DMS 273 treated with DMSO at 0.1 percent for 48 hours (cell line): ENCODE data around the gene CSAG1.
"Not testable (repeated sequence)": the region's sequence is repeated elsewhere in the genome, so short reads cannot be mapped to it uniquely, and the experiment has no call there.

Experiments used
- DNase-seq: peaks from one replicate; lab custom pipeline; 2025; lab: John Stamatoyannopoulos, UW

The CSAG1 gene, protein sequence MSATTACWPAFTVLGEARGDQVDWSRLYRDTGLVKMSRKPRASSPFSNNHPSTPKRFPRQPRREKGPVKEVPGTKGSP

DNA sequence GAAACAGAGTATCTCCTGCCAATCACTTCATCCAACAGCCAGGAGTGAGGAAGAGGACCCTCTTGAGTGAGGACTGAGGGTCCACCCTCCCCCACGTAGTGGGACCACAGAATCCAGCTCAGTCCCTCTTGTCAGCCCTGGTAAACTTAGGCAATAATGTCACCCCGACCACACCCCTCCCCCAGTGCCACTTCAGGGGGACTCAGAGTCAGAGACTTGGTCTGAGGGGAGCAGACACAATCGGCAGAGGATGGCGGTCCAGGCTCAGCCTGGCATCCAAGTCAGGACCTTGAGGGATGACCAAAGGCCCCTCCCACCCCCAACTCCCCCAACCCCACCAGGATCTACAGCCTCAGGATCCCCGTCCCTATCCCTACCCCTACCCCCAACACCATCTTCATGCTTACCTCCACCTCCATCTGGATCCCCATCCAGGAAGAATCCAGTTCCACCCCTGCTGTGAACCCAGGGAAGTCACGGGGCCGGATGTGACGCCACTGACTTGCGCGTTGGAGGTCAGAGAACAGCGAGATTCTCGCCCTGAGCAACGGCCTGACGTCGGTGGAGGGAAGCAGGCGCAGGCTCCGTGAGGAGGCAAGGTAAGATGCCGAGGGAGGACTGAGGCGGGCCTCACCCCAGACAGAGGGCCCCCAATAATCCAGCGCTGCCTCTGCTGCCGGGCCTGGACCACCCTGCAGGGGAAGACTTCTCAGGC lies at the start of gene CSAG1, which contains the start of gene MAGEA12:
Gene CSAG1, minus strand, starts transcription at position 461 of the 715 bp plus-strand sequence. CDS start 1,261 bp downstream, outside the sequence.
Gene MAGEA12, plus strand, starts transcription at position 497 of the 715 bp plus-strand sequence. CDS start 2,405 bp downstream, outside the sequence.
- peak; percentile 29 for DNase-seq

DNA sequence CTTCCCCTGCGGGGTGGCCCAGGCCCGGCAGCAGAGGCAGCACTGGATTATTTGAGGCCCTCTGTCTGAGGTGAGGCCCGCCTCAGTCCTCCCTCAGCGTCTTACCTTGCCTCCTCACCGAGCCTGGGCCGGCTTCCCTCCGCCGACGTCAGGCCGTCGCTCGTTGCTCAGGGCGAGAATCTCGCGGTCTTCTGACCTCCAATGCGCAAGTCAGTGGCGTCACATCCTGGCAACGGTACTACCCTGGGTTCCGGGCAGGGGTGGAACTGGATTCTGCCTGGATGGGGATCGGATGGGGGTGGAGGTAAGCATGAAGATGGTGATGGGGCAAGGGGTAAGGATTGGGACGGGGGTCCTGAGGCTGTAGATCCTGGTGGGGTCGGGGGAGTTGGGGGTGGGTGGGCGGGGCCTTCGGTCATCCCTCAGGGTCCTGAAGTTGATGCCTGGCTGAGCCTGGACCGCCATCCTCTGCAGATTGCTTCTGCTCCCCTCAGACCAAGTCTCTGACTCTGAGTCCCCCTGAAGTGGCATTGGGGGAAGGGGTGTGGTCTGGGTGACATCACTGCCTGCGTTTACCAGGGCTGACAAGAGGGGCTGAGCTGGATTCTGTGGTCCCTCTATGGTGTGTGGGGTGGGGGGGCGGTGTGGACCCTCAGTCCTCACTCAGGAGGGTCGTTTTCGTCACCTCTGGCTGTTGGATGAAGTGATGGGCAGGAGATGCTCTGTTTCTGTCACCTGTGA lies 36.2 kb upstream of the CSAG1 start, which contains the start of gene MAGEA6:
Gene MAGEA6, minus strand, starts transcription at position 141 of the 741 bp plus-strand sequence. CDS start 2,039 bp downstream, outside the sequence.
- not testable (repeated sequence) for DNase-seq

DNA sequence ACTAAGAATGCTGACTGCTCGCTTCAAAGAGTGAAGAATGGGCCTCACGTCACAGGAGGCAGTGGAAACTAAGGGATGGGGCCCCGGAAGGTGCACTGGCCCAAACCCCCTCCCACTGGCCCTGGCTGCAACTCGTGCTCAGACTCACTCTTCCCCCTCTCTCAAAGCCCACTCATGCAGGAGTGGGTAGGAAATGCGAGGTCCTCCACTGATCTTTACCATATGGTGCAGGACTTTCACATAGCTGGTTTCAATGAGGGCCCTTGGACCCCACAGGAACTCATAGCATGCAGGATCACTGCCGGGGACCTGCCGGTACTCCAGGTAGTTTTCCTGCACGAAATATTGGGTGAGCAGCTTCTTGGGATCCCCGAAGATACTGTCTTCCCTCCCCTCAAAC lies 33.0 kb upstream of the CSAG1 start:
- not testable (repeated sequence) for DNase-seq

DNA sequence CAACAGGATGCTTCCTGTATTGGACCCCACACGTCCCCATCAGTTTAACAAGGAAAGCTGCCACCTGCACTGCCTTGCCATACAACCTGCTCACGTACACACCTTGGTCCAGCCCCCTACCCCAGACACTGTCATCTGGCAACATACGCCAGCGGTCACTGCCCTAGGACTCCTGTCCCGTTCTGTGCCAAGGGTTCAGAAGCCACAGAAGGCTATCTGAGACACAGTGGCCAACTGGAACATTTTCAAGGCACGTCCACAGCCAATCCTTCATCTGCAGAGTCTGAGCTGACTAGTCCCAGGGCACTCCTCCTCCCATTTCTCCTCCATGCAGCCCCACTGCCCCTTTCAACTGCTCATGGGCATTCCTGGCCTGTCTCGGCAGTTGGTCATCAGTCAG lies 28.1 kb upstream of the CSAG1 start:
- not testable (repeated sequence) for DNase-seq

DNA sequence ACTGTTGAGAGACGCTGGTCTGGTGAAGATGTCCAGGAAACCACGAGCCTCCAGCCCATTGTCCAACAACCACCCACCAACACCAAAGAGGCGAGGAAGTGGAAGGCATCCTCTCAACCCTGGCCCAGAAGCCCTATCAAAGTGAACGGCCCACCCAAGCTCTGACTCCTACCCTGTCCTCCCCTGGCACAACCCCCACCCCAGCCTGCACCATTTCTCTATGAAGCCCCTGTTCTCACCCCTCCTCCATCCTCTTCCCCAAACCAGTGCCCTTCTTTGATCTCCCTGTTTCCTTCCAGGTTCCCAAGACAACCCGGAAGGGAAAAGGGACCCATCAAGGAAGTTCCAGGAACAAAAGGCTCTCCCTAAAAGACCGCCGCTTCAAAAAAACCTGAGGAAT lies 26.0 kb upstream of the CSAG1 start:
- DNase-seq: not testable (repeated sequence)

DNA sequence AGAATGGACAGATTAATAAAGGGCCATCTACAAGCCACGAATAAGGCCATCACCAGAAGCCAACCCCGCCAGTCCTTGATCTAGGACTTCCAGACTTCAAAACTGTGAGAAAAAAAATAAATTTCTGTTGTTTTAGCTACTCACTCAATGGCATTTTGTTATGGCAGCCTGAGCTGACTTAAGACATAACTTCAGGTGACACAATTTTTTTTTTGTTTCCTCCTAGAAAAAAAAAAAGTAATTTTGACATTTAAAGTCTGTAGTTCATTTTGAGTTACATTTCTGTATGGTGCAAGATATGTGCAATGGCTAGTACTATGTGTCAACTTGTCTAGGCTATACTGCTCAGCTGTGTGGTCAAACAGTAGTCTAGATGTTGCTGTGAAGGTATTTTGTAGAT lies 25.4 kb upstream of the CSAG1 start, which contains the start of gene CSAG3:
Gene CSAG3, plus strand, starts transcription at position 301 of the 400 bp plus-strand sequence.
- DNase-seq: not testable (repeated sequence)

DNA sequence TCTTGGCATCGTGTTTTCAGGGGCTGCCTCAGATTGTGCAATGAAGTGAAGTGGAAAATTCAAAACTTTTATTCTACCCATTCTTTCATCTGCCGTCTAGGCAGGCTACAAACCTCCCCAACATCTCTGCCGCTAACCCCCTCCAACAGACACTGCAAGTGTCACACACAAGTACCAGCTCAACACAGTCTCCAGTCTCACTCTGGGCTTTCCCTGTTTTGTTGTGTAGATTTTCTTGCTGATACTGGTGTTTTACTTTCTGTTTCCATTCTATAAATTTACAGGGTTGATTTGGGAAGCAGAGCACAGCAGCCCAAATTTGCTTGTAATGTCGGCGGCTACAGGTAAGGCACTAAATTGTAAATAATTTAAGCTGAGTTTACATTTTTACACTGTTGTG lies 21.4 kb upstream of the CSAG1 start:
- not testable (repeated sequence) for DNase-seq

DNA sequence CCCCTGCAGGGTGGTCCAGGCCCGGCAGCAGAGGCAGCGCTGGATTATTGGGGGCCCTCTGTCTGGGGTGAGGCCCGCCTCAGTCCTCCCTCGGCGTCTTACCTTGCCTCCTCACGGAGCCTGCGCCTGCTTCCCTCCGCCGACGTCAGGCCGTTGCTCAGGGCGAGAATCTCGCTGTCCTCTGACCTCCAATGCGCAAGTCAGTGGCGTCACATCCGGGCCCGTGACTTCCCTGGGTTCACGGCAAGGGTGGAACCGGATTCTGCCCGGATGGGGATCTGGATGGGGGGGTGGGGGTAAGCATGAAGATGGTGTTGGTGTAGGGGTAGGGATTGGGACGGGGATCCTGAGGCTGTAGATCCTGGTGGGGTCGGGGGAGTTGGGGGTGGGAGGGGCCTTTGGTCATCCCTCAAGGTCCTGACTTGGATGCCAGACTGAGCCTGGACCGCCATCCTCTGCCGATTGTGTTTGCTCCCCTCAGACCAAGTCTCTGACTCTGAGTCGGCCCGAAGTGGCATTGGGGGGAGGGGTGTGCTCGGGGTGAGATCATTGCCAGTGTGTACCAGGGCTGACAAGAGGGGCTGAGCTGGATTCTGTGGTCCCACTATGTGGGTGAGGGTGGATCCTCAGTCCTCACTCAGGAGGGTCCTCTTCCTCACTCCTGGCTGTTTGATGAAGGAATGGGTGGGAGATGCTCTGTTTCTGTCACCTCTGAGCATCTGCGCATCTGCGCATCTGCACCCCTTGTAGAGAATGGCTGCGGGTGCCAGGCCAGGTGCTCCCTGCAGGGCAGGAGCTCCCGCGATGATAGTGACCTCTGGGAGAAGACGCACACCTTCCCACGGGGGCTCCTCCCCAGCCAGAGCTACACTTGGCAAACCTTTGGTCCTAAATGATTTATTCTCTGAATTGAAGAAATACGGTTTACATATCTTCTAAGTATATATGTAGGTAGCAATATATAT lies 20.4 kb upstream of the CSAG1 start, which contains the start of gene MAGEA2:
Gene MAGEA2, minus strand, starts transcription at position 157 of the 965 bp plus-strand sequence. CDS start 2,479 bp downstream, outside the sequence.
- not testable (repeated sequence) for DNase-seq

DNA sequence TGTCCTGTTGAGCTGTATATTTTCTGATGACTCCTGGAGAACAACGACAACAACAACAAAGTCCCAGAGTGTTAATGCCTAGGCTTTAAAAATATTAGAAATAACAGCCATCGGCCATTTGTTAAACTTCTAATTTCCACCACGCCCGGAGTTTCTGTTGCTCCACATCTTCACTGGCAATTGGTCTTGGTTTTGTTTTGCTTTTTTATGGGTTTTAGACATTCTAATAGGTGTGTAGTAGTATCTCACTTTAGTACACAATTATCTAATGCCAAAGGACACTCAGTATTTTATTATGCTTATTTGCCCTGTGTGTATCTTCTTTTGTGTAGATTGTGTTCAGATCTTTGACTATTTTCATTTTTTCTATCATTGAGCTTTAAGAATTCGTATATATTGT lies 5.0 kb upstream of the CSAG1 start:
- DNase-seq: no peak

DNA sequence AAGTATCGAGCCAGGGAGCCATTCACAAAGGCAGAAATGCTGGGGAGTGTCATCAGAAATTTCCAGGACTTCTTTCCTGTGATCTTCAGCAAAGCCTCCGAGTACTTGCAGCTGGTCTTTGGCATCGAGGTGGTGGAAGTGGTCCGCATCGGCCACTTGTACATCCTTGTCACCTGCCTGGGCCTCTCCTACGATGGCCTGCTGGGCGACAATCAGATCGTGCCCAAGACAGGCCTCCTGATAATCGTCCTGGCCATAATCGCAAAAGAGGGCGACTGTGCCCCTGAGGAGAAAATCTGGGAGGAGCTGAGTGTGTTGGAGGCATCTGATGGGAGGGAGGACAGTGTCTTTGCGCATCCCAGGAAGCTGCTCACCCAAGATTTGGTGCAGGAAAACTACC lies 3.0 kb upstream of the CSAG1 start:
- not testable (repeated sequence) for DNase-seq

DNA sequence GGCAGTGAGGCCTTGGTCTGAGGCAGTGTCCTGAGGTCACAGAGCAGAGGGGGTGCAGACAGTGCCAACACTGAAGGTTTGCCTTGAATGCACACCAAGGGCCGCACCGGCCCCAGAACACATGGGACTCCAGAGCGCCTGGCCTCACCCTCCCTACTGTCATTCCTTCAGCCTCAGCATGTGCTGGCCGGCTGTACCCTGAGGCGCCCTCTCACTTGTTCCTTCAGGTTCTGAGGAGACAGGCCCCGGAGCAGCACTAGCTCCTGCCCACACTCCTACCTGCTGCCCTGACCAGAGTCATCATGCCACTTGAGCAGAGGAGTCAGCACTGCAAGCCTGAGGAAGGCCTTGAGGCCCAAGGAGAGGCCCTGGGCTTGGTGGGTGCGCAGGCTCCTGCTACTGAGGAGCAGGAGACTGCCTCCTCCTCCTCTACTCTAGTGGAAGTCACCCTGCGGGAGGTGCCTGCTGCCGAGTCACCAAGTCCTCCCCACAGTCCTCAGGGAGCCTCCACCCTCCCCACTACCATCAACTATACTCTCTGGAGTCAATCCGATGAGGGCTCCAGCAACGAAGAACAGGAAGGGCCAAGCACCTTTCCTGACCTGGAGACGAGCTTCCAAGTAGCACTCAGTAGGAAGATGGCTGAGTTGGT lies 2.5 kb upstream of the CSAG1 start:
- DNase-seq: no peak

DNA sequence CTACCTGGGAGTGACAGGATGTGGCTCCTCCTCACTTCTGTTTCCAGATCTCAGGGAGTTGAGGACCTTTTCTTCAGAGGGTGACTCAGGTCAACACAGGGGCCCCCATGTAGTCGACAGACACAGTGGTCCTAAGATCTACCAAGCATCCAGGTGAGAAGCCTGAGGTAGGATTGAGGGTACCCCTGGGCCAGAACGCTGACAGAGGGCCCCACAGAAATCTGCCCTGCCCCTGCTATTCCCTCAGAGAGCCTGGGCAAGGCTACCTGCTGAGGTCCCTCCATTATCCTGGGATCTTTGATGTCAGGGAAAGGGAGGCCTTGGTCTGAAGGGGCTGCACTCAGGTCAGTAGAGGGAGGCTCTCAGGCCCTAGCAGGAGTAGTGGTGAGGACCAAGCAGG lies 1.6 kb upstream of the CSAG1 start:
- DNase-seq: no peak

DNA sequence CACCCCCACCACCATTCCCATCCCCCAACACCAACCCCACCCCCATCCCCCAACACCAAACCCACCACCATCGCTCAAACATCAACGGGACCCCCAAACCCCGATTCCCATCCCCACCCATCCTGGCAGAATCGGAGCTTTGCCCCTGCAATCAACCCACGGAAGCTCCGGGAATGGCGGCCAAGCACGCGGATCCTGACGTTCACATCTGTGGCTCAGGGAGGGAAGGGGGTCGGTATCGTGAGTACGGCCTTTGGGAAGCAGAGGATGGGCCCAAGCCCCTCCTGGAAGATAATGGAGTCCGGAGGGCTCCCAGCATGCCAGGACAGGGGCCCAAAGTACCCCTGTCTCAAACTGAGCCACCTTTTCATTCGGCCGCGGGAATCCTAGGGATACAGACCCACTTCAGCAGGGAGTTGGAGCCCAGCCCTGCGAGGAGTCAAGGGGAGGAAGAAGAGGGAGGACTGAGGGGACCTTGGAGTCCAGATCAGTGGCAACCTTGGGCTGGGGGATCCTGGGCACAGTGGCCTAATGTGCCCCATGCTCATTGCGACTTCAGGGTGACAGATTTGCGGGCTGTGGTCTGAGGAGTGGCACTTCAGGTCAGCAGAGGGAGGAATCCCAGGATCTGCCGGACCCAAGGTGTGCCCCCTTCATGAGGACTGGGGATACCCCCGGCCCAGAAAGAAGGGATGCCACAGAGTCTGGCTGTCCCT lies 780 bp upstream of the CSAG1 start:
- DNase-seq: not testable (repeated sequence)

DNA sequence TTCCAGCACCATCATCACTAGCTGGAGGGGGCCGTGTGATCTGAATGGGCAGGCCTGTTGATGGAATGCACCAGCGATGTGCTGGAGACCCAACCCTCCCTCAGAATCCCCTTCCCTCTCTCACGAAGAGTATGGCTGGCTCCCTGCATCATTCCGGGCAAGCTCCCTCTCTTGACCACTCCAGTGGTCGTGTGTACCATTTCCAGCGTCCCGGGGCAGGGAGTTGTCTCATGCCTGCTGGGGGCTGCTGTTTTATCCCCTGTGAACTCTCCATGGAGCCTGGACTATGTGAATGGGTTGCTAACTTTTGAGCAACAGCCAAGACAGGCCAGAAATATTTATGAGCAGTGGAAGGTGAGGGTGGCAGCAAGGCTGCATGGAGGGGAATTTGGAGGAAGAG lies 8.1 kb downstream of the CSAG1 start:
- no peak for DNase-seq

DNA sequence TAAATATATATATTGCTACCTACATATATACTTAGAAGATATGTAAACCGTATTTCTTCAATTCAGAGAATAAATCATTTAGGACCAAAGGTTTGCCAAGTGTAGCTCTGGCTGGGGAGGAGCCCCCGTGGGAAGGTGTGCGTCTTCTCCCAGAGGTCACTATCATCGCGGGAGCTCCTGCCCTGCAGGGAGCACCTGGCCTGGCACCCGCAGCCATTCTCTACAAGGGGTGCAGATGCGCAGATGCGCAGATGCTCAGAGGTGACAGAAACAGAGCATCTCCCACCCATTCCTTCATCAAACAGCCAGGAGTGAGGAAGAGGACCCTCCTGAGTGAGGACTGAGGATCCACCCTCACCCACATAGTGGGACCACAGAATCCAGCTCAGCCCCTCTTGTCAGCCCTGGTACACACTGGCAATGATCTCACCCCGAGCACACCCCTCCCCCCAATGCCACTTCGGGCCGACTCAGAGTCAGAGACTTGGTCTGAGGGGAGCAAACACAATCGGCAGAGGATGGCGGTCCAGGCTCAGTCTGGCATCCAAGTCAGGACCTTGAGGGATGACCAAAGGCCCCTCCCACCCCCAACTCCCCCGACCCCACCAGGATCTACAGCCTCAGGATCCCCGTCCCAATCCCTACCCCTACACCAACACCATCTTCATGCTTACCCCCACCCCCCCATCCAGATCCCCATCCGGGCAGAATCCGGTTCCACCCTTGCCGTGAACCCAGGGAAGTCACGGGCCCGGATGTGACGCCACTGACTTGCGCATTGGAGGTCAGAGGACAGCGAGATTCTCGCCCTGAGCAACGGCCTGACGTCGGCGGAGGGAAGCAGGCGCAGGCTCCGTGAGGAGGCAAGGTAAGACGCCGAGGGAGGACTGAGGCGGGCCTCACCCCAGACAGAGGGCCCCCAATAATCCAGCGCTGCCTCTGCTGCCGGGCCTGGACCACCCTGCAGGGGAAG lies 19.4 kb downstream of the CSAG1 start, which contains the start of gene MAGEA2B:
Gene MAGEA2B, plus strand, starts transcription at position 814 of the 973 bp plus-strand sequence. CDS start 2,479 bp downstream, outside the sequence.
- not testable (repeated sequence) for DNase-seq

DNA sequence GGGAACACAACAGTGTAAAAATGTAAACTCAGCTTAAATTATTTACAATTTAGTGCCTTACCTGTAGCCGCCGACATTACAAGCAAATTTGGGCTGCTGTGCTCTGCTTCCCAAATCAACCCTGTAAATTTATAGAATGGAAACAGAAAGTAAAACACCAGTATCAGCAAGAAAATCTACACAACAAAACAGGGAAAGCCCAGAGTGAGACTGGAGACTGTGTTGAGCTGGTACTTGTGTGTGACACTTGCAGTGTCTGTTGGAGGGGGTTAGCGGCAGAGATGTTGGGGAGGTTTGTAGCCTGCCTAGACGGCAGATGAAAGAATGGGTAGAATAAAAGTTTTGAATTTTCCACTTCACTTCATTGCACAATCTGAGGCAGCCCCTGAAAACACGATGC lies 20.3 kb downstream of the CSAG1 start:
- DNase-seq: not testable (repeated sequence)

DNA sequence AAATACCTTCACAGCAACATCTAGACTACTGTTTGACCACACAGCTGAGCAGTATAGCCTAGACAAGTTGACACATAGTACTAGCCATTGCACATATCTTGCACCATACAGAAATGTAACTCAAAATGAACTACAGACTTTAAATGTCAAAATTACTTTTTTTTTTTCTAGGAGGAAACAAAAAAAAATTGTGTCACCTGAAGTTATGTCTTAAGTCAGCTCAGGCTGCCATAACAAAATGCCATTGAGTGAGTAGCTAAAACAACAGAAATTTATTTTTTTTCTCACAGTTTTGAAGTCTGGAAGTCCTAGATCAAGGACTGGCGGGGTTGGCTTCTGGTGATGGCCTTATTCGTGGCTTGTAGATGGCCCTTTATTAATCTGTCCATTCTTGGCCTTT lies 24.3 kb downstream of the CSAG1 start, which contains the start of gene CSAG2:
Gene CSAG2, minus strand, starts transcription at position 101 of the 400 bp plus-strand sequence. CDS start 161 bp downstream, outside the sequence.
- DNase-seq: not testable (repeated sequence)

DNA sequence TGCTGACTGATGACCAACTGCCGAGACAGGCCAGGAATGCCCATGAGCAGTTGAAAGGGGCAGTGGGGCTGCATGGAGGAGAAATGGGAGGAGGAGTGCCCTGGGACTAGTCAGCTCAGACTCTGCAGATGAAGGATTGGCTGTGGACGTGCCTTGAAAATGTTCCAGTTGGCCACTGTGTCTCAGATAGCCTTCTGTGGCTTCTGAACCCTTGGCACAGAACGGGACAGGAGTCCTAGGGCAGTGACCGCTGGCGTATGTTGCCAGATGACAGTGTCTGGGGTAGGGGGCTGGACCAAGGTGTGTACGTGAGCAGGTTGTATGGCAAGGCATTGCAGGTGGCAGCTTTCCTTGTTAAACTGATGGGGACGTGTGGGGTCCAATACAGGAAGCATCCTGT lies 27.0 kb downstream of the CSAG1 start:
- DNase-seq: not testable (repeated sequence)

DNA sequence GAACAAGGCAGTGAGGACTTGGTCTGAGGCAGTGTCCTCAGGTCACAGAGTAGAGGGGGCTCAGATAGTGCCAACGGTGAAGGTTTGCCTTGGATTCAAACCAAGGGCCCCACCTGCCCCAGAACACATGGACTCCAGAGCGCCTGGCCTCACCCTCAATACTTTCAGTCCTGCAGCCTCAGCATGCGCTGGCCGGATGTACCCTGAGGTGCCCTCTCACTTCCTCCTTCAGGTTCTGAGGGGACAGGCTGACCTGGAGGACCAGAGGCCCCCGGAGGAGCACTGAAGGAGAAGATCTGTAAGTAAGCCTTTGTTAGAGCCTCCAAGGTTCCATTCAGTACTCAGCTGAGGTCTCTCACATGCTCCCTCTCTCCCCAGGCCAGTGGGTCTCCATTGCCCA lies 33.1 kb downstream of the CSAG1 start:
- DNase-seq: not testable (repeated sequence)
